K562 (cell line): Measurements from ENCODE around the gene SPTLC1. TPM values are rescaled to one million over a fixed set of nuclear protein-coding genes. Genes with fewer than 3 reads are reported as not detected.
A peak's percentile ranks its signal among the peaks of the same experiment; 100 is the strongest.

ENCODE experiments used
- BHLHE40 ChIP-seq: IDR thresholded peaks from 2 replicates; pipeline ENCODE4 v1.6.1; 2011; ENCODE audit warnings: low read length, improper control_type of control experiment
- CC2D1A ChIP-seq: fragments of 450-650 bp; IDR thresholded peaks from 2 replicates; pipeline ENCODE4 v1.6.1; 2017; ENCODE audit warnings: mild to moderate bottlenecking
- DPF2 ChIP-seq: fragments of 450-650 bp; IDR thresholded peaks from 2 replicates; pipeline ENCODE4 v1.6.1; 2016
- KHSRP ChIP-seq: fragments of 450-650 bp; IDR thresholded peaks from 2 replicates; pipeline ENCODE4 v1.6.1; 2017
- MLLT1 ChIP-seq, 2 experiments: fragments of 450-650 bp; IDR thresholded peaks; 2 replicates each; pipeline ENCODE4 v1.6.1; 2016
- NFE2 ChIP-seq: IDR thresholded peaks from 2 replicates; pipeline ENCODE4 v1.6.1; 2014; ENCODE audit warnings: antibody characterized with exemption, low read depth
- SMARCA4 ChIP-seq: fragments of 450-650 bp; IDR thresholded peaks from 2 replicates; pipeline ENCODE4 v1.6.1; 2016
- TEAD4 ChIP-seq, 2 experiments: sonication (generic) in 1 of 2; formaldehyde crosslinking in 1 of 2; IDR thresholded peaks; 2 replicates each; pipeline versions ENCODE4 v1.6.1 to v1.8.0; 2012 to 2022; ENCODE audit warnings: borderline replicate concordance in 1 of 2, inconsistent platforms in 1 of 2, low read length in 1 of 2, mild to moderate bottlenecking in 1 of 2, missing genetic modification reagents in 1 of 2
- USF1 ChIP-seq: sonication (generic); formaldehyde crosslinking; IDR thresholded peaks from 2 replicates; pipeline ENCODE4 v1.9.0; 2022; ENCODE audit warnings: mild to moderate bottlenecking, missing genetic modification reagents
- polyA plus RNA-seq, 8 experiments: library from polyadenylated mRNA; depleted of rRNA in 4 of 8; stranded (reverse) in 5 of 8; unstranded in 3 of 8; fragments of >200 nt; fragmentation: Nextera tagmentation in 2 of 8; fragmentation: Illumina TruSeq in 1 of 8; extraction: Ambion mirVana in 2 of 8; extraction: Trizol in 1 of 8; gene quantifications; 2 replicates each; pipeline versions ENCODE4 v1.2.1 to v1.2.3, GENCODE V29; 2011 to 2014; ENCODE audit warnings: inconsistent platforms in 1 of 8, missing spikeins in 1 of 8
- total RNA-seq, 7 experiments: library from RNA; depleted of rRNA in 6 of 7; stranded (reverse); fragments of >200 nt in 6 of 7; fragmentation: Illumina TruSeq in 2 of 7; extraction: Trizol in 2 of 7; gene quantifications; 2 replicates each; pipeline versions ENCODE4 v1.2.1 to v1.2.3, GENCODE V29; 2011 to 2021; ENCODE audit warnings: low replicate concordance in 1 of 7

Gene SPTLC1
- total and polyA plus RNA-seq, 9 of the 15 experiments (the other 6 are each of a cell fraction or from before 2014, with no cell fraction given): 58.8 to 125 (median 84.5) TPM

GRCh38 chr9:91995000-91995655 is 120.1 kb downstream of the SPTLC1 start (continued):
- 0 out of 4 replicates have a peak, but pooled peaks of 1 of the 2 experiments have one; percentile 32 for TF ChIP-seq MLLT1 (IDR thresholded peaks at IDR 0.05)
- peak; percentile 95 for TF ChIP-seq BHLHE40
- TF ChIP-seq TEAD4 (IDR thresholded peaks at IDR 0.05; ENCODE audit: low read length): peak; percentile 13; the same call in 1 of the 2 replicates
- no peak for TF ChIP-seq TEAD4 (CRISPR knock-in tag; IDR thresholded peaks at IDR 0.05; ENCODE audit: borderline replicate concordance)
- peak; percentile 31; the same call in 1 of the 2 replicates for TF ChIP-seq CC2D1A
- TF ChIP-seq KHSRP: no peak
- TF ChIP-seq SMARCA4: 0 out of 2 replicates have a peak, but pooled peaks have one; percentile 25
- TF ChIP-seq USF1 (CRISPR knock-in tag): peak; percentile 26; the same call in 1 of the 2 replicates
- no peak for TF ChIP-seq DPF2
- peak; percentile 41; the same call in 1 of the 2 replicates for TF ChIP-seq NFE2
